Activated T-cell treated with anti-CD3 and anti-CD28 coated beads for 48 hours (primary cell): ENCODE data around the gene GTPBP8.
A peak's percentile ranks its signal among the peaks of the same experiment; 100 is the strongest.
"Not testable (repeated sequence)": the region's sequence is repeated elsewhere in the genome, so short reads cannot be mapped to it uniquely, and the experiment has no call there.

ENCODE experiments used
- DNase-seq: peaks from one replicate; pipeline ENCODE4 v3.0.0-alpha.2; 2020; ENCODE audit warnings: low read depth

The GTPBP8 gene

DNA sequence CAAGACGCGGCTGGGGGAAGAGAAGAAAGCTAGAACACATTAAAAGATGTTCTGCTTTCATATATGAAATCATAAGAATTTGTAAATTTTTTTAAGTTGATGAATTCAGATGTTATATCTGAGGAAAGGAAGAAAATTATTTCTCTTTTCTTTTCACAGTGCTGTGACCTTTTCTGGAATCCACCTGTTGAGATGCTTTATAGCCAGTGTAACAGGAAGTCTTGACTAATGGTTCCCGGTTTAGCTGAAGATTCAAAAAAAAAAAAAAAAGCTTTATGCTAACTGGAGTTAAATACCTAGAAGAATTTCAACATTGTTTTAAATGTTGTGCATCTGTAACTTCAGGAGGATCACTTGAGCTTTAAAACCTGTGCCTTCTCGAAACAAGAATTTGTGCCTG, 9.9 kb downstream of the GTPBP8 start:
- DNase-seq = no peak

- DNase-seq = no peak
These were observed 11.3 kb downstream of the GTPBP8 start for GRCh38 chr3:113002037-113002436.

- DNase-seq = no peak
These were observed 11.9 kb downstream of the GTPBP8 start for GRCh38 chr3:113002679-113003078.

GRCh38 chr3:113005611-113006010, 14.8 kb downstream of the GTPBP8 start:
- DNase-seq = no peak

DNA sequence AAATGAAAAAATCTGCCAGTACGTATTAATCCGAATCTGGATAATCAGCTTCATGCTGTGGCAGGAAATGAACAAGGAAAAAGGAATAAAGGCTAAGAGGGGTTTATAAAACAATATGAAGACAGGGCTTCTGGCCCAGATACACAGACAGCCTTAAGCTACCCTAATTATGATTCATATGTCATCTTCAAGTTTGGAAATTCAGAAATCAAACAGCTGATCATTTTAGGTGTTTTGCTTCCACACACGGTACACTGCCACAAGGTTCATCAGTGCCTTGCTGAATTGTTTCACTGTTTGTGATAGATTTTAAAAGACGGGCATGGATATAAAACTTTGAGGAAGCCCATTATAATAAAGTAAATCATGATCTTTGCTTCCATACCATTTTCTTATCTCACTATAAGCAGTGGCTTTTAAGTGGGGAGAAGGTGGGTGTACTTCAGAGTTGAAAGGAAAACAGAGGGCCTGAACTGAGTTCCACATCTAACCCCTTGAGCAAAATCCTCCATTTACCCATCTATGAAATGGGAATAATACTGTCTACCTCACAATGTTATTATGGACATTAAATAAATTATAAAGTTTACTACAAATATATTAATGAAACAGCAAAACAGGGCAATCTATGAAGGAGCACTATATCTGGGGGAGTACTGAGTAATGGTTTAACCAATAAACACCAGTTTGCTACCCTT, 15.7 kb downstream of the GTPBP8 start:
- DNase-seq = no peak

DNA sequence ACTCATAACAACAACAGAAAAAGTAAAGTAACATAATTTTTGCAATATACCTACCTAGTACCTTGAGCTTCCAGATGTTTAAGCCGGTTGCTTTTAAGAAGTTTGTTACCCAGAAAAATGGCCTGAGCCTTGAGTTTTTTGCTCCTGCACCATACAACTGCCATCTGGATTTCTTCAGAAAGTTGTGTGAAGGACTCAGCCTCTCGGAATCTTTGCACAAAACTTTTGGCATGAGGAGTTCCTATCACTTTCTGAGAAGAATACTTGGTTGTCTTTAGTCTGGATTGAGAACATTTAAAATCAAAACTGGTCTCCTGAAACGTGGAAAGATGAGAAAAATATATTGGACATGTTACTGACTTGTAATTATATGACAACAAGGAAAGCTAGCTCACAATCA, 17.3 kb downstream of the GTPBP8 start:
- DNase-seq = no peak

- no peak for DNase-seq
These were observed 22.8 kb downstream of the GTPBP8 start for GRCh38 chr3:113013593-113013992.

GRCh38 chr3:113018536-113019181, 27.9 kb downstream of the GTPBP8 start:
- no peak for DNase-seq

- peak; percentile 88 for DNase-seq
These were observed 28.7 kb downstream of the GTPBP8 start for GRCh38 chr3:113019182-113020137.

DNA sequence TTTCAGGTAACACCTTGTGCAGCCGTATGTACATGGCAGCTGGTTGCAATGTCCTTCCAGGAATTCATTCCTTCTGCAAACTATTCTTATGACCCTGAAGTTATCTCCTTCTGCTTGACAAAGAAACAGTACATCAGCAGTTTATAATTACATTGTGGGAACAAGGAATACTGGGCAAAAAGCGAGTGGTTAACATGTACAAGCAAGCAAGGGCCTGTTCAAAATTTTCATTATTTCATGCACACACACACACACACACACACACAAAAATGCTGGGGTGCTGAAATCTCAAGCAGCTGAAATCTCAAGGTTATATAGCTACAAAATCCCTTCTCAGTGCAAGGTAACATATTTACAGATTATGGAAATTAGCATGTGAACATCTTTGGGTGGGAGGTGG, 30.7 kb downstream of the GTPBP8 start:
- no peak for DNase-seq

- no peak for DNase-seq
These were observed 43.2 kb downstream of the GTPBP8 start for GRCh38 chr3:113034011-113034410.

GRCh38 chr3:113035387-113035982, 44.7 kb downstream of the GTPBP8 start:
- no peak for DNase-seq

GRCh38 chr3:113038328-113038727, 47.5 kb downstream of the GTPBP8 start:
- no peak for DNase-seq

DNA sequence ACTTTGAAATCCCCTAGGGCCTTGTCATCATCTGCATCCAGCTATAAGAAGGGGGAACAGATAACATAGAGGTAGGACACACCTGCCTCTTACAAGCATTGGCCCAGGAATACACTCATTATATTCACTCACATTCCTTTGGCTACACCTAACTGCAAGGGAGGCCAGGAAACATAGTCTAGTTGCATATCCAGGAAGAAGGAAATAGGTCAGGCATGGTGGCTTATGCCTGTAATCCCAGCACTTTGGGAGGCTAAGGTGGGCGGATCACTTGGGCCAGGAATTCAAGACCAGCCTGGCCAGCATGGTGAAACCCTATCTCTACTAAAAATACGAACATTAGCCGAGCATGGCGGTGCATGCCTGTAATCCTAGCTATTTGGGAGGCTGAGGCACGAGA, 48.8 kb downstream of the GTPBP8 start:
- DNase-seq = no peak

DNA sequence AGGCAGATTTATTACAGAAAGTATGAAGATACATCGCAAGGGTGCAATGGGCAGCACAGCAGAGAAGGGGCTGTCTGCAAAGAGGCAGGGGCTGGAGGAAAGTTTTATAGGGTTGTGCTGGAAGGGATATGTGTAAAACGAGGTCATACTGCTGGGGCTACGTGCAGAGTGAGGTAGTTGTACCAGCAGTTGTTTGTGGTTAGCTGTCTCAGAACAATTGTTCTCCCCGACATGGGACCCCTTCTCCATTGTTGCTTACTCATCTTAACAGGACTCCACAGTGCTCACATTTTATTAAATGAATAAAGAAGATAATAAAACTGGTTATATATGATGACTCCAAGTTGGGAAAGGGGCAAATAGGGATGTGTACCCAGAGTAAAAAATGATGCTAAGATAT, 49.4 kb downstream of the GTPBP8 start:
- no peak for DNase-seq

DNA sequence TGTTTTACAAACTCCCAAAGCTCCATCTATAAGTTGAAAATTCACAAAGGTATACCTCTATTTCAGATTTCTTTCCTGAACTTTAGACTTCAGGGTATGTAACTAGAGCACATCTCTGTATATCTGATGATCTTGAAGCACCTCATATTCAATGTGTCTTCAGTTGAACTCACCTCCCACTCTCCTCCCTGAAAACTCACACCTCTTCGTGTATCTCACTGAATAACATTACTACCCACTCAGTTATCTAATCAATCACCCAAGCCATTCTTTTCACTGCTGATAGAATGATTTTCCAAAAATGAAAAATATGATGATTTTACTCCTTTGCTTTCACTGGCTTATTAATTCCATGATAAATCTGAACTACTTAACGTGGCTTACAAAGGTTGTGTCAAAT, 52.9 kb downstream of the GTPBP8 start:
- no peak for DNase-seq

DNA sequence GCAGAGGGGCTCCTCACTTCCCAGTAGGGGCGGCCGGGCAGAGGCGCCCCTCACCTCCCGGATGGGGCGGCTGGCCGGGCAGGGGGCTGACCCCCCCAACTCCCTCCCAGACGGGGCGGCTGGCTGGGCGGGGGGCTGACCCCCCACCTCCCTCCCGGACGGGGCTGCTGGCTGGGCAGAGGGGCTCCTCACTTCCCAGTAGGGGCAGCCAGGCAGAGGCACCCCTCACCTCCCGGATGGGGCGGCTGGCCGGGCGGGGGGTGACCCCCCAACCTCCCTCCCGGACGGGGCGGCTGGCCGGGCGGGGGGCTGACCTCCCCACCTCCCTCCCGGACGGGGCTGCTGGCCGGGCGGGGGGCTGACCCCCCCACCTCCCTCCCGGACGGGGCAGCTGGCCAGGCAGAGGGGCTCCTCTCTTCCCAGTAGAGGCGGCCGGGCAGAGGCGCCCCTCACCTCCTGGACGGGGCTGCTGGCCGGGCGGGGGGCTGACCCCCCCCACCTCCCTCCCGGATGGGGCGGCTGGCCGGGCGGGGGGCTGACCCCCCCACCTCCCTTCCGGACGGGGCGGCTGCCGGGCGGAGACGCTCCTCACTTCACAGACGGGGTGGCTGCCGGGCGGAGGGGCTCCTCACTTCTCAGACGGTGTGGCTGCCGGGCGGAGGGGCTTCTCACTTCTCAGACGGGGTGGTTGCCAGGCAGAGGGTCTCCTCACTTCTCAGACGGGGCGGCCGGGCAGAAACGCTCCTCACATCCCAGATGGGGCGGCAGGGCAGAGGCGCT, 55.6 kb downstream of the GTPBP8 start:
- not testable (repeated sequence) for DNase-seq

DNA sequence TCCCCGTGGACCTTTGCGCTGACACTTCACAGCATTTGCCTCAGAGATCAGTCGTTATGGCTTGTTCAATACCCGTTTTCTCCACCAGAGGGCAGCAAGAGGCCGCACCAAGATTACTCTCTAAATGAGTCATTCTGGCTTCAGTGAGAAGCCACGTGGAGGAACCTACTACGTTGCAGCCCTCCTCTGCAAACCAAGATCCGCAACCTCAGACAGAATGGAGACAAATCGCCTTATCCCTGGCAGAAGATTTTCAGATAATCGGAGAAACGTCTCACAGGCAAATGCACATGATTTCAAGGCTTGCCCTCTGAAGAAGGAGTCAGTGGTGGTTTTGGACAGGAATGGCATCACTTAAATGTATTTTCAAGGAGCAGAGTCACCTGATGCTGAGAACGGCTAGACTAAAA, 60.5 kb downstream of the GTPBP8 start:
- DNase-seq = peak; percentile 77
